SW 1271 (cell line): Measurements from ENCODE around the gene SCAPER.

Source experiments
- DNase-seq, 2 experiments: peaks; one replicate each; lab custom pipeline; 2025; lab: John Stamatoyannopoulos, UW

The SCAPER gene

DNA sequence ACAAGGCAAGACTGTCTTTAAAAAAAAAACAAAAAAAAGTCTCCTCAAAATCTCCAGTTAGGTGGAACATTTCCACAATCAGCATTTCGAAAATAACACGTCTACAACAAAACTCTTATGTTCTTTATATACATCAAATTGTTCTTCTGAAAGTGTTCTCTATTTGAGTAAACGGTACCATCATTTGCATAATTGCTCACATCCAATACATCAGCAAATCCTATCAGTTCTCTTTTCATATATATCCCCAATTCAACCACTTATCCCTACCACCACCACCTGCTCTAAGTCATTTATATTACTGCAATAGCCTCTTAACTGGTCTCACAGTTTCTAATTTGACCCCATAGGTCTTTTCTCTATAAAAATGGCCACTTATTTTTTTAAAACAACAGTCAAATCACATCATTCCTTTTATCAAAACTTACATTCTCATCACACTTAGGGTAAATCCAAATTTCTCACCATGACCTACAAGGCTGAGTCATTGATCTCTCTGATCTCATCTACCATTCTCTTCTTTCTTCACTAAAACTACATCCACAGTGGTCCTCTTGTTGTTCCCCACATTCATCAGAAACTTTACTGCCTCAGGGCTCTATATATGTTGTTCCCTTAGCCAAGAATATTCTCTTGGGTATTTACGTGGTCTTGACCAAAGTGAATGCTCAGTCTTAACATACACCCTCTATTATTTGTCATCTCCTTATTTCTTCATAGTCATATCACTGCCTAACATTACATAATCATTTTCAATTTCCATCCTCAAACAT lies 237.0 kb downstream of the SCAPER start:
- DNase-seq = no peak

DNA sequence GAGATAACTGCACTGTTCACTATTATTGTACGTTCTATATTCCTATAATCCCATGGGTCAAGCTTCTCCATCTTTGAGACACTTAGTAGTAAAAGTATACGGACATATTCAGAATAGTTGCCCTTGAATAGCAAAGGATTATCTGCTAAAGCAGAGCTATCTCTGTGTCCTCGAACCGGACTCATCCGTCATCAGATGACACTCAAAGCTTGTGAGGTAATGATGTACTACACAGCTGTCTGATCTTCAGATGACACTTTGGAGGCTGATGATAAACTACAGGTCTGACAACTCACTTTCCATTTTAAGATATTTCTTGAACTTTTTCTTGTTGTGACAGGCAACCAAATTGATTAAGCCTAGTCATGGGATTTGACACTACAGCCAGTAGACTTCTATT lies 240.2 kb downstream of the SCAPER start:
- no peak for DNase-seq

DNA sequence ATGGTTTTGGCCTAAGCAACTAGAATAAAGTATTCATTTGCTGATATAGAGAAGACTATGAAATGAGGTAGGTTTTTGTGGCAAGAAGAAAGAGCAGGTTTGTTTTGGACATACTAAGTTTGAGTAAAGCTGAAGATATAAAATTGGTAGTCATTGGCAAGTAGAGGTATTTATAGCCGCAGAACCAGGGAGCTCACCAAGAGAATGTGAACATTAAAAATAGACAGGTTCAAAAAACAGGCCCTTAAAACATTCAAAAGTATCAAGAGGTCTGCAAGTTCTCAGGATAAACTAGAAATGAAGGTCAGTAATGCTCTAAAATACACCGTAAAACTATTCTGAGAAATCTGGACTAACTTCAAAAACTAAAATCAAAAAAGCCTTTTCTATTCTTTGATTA lies 240.7 kb downstream of the SCAPER start:
- no peak for DNase-seq

DNA sequence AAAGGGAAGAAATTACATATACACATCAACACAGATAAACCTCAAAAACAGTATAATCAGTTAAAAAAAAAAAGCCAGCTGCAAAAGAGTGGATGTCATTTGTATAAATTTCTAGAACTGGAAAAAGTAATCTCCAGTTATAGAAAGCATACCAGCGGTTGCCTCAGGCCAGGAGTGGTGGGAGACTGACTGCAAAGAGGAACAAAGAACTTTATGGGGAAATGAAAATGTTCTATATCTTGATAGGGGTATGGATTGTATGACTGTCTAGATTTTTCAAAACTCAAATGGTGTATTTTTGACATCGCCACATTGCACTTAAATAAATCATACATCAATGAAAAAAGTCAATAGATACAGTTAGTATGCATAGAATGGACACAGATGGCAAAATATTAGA lies 241.6 kb downstream of the SCAPER start:
- DNase-seq = no peak

DNA sequence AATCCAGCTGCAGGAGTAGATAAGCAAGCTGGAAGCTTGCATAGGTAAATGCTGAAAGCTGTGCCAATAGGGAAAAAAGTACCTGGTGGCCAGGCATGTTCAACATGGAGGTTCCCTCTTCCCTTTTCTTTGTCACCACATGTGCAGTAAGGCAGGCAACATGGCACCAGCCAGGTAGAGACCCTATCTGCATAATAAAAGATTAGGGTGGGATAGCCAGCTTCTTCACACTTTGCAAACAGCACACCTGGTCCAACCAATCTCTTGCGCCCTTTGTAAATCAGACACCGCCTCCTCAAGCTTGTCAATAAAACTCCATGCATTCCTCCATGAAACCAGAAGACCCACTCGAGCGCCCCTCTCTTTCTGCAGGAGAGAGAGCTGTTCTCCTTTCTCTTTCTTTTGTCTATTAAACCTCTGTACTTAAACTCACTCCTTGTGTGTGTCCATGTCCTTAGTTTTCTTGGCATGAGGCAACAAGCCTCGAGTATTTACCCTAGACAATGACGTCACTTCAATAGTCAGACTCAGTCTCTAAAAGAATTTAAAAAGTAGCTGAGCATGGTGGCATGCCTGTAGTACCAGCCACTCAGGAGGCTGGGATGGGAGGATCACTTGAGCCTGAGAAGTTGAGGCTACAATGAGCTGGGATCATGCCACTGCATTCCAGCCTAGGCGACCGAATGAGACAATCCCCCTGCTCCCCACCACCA lies 256.3 kb downstream of the SCAPER start:
- DNase-seq = no peak

DNA sequence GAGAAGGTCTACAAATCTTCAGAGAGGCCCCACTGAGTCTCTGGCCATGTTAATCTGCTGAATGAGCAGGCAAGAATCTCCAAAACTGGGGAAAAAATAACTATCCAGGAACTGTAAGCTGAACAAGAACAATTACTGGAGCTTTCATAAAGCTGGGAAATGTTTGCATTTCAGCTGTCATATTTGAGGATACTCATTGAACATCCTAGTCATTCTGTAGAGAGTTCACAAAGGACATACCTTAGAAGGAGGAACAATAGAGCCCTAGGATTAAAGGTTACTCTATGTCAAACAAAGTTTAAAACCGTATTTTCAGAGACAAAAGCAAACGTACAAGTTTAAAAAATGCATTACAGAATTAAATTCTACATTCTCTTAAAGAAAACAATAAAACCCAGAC lies 257.5 kb downstream of the SCAPER start:
- no peak for DNase-seq

DNA sequence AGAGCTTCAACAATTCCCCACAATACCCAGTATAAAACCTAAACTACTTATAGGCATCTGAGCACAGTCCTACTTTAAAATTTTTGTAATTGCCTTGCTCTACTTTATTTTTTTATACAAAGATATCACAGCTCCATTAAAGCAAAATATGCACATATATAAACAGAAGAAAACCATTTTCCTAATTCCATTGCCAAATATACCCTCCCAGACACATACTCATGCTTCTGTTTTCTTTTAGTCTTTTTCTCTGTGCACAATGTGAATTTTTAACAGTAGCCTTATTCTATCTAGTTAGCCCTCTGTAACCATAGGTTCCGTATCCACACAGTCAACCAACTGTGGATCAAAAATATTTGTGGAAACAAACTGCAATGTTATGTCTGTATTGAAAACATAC lies 260.5 kb downstream of the SCAPER start:
- DNase-seq = no peak

DNA sequence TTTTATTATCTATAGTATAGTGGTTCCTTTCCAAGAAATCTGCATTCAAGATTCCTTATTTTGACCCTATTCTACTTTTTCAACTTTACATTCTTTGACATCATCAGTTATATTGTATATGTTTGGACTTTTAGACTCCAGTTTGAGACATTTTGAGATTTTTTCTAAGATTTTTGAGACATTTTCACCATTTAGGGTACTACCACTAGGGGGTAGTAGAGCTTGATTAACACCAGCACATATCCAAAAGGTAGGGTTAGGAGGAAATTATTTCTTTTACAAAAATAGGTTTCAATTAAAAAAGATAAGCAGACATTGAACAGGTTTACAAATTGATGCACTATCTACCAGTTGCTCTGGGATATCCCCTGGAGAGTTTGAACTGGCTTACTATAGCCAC lies 262.5 kb downstream of the SCAPER start:
- DNase-seq = no peak

DNA sequence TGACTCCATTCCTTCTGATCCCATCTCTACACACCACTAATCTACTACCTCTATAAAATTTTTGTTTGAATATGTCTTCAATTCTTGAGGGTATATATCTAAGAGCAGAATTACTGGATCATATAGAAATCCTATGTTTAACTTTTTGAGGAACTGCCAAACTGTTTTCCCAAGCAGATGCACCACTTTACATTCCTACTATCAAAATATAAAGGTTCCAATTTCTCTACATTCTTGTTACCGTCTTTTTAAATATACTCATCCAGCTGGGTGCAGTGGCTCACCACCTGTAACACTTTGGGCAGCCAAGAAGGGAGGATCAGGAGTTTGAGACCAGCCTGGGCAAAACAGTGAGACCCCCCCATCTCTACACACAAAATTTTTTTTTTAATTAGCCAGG lies 268.0 kb downstream of the SCAPER start:
- no peak for DNase-seq

DNA sequence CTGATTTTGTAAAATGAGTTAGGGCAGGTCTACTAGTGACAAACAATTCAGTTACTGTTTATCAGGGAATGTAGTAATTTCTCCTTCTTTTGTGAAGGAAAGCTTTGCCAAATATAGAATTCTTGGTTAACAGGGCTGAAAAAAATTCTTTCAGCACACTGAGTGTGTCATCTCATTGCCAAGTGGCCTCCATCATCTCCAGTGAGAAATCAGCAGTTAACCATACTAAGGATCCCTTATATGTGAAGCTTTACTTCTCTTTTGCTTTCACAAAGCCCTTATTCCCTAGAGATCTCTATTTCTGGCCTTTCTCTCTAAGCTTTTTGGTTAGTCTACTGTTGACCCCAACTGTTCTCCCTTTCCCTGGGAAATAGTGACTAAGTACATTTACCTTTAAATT lies 269.1 kb downstream of the SCAPER start:
- DNase-seq = no peak

DNA sequence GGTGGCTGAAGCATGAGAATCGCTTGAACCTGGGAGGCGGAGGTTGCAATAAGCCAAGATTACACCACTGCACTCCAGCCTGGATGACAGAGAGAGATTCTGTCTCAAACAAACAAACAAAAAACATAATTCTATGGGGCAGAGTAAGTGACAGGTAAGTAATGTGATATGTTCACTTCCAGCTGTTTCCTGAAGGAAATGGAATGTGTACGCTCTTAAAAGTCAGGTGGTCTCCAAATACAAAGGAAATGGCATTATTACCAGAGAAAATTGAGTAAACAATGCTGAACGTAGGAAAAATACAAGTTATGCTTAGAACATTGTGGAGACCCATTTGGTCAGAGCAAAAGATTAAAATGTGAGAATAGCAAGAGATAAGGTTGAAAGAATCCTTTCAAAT lies 278.5 kb downstream of the SCAPER start:
- DNase-seq = no peak

DNA sequence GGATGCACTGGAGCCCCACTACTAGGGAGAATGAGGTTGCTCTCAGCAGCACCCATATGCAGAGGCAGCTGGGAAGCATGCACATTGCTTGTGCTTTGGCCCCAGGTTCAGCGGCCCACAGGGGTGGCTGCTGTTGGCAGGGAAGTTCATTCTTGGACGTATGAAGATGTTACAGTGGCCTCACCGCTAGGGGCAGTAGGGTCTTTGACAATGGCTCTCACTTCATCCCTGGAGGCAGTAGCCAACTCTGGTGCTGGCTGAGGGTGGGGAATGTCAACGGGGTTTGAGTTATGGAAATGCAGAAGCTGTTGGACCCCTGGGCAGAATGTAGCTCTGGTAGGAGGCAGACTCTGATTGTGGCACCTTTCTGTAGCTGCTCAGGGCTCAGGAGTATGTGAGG lies 279.9 kb downstream of the SCAPER start:
- DNase-seq = no peak

DNA sequence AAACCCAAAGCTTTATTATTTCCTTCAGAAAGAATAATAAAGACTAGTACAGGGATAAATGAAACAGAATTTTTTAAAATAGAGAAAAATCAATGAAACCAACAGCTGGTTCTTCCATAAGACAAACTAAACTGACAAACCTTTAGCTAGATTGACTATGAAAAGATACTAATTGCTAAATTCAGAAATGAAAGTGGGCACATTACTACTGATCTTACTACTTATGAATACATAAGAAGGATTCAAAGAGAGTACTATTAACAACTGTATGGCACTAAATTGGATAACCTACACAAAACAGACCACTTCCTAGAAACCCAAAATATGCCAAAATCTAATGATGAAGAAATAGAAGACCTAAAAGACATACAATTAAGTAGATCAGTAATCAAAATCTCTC lies 290.4 kb downstream of the SCAPER start:
- no peak for DNase-seq

DNA sequence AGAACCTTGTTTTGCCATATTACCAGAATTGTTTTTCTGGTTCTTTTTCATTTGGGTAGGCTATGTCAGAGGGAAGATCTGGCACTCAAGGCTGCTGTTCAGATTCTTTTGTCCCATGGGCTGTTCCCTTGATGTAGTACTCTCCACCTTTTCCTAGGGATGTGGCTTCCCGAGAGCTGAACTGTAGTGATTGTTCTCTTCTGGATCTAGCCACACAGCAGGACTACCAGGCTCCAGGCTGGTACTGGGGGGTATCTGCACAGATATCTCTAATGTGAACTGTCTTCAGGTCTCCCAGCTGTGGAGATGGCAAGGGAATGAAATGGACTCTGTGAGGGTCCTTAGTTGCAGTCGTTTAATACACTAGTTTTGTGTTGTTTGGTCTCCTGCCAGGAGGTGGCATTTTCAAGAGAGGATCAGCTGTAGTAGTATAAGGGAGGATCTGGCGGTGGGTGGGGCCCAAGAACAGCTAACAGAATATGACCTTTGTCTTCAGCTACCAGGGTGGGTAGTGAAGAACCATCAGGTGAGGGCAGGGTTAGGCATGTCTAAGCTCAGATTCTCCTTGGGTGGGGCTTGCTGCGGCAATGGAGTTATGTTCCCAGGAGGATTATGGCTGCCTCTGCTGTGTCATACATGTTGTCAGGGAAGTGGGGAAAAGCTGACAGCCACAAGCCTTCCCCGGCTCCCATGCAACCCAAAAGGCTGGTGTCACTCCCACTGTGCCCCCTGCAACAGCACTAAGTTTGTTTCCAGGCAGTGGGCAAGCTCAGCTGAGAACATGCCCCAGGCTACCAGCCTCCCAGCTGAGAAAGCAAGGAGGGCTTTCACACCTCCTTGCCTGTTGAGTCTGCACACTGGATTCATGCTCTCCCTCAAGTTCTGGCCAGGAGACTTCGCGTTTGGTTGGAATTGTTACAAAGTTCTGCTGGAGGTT lies 316.1 kb downstream of the SCAPER start:
- no peak for DNase-seq

DNA sequence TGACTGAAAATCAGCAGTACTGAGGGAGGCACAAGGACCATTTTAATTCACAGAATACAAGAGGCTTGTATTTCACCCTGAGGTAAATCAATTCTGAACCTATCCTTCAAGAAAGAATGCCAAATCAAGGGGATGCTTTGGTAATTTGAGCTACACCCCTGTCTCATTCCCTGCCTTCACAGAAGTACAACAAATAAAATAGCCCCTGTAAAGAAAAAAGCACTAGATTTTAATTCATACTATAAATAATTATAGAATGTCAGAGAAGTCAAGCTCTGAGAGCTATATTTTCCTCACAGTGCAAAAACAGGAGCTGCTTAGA lies 319.6 kb downstream of the SCAPER start:
- DNase-seq = no peak

DNA sequence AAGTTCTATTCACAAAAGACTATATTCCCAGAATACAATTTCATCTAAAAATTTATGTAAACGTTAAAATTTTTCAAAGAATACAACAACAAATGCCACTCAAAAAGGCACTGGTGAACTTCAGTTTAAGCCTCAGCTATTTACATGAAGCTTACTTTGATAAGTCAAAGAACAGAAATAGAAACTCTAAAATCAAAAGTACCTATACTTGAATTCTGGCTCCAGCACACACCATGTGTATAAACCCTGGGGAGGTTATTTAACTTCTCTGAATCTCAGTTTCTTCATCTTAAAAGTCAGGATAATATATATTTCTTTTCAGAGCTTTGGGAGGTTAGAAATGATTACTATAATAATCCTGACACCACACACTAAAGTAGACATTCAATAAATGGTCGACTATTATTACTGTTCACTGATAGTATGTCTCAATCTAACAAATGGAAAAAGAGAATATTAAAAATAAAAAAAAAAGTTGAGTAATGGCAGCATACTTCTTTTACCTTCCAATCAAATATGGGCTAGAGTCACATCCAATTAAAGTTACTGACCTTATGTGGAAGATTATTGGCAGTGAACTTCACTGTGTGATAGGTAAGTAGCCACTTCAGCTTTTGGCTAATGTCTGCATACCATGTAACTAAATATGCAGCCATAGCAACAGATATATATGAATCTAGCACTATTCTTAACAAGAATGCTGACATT lies 320.1 kb downstream of the SCAPER start:
- DNase-seq = no peak

DNA sequence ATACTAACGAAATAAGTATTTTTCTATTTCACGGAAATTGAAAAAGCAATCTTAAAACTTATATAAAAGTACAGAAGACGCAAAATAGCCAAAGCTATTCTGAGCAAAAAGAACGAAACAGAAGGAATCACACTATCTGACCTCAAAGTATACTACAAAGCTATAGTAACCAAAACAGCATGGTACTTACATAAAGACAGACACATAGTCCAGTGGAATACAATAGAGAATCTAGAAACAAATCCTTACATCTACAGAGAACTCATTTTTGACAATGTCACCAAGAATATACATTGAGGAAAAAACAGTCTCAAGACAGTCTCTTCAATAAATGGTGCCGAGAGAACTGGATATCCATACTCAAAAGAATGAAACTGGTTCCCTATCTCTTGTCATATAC lies 322.6 kb downstream of the SCAPER start:
- no peak for DNase-seq

DNA sequence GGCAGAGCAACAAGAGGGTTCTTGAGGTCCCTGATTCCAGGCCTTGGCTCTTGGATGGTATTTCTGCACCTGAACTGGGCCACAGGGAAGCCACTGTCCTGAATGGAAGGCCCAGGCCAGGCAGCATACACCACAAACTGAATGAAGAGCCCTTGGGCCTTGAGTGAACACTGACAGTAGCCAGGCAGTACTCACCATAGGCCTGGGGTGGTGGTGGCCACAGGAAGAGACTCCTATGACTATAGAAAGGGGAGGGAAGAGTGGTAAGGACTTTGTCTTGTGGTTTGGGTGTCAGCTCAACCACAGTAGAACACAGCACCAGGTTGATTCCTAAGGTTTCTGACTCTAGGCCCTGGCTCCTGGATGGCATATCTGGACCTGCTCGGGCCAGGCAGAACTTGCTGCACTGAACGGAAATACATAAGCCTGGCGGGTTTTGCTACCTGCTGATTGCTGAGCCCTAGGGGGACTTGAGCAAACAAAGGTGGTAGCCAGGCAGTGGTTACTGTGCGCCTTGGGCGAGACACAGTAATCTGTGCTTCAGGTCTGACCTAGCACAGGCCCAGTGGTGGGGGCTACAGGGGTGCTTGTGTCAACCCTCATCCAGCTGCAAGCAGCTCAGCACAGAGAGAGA lies 327.1 kb downstream of the SCAPER start:
- DNase-seq = no peak

DNA sequence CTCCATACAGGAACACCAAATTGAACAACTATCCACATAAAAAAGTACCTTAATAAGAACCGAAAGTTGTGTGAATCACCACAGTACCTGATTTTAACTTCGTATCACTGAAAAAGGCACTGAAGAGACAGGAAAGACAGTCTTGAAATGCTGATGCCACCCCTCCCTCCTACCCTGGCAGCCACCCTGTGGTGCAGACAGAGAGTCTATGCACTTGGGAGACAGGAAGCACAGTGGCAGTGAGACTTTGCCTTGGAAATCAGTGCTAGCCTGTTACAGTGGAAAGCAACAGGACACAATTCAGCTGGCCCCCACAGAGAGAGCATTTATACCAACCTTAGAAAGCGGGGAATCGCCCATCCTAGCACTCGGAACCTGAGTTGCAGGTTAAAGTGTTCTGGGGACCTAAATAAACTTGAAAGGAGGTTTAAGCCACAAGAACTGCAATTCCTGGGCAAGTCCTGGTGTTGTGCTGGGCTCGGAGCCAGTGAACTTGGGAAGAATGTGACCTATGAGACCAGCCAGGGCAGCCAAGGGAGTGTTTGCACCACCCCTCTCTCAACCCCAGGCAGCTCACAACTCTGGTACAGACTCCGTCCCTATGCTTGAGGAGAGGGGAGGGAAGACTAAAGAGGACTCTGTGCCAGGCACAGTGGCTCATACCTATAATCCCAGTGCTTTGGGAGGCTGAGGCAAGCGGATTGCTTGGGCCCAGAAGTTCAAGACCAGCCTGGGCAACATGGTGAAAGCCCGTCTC lies 328.4 kb downstream of the SCAPER start:
- no peak for DNase-seq

DNA sequence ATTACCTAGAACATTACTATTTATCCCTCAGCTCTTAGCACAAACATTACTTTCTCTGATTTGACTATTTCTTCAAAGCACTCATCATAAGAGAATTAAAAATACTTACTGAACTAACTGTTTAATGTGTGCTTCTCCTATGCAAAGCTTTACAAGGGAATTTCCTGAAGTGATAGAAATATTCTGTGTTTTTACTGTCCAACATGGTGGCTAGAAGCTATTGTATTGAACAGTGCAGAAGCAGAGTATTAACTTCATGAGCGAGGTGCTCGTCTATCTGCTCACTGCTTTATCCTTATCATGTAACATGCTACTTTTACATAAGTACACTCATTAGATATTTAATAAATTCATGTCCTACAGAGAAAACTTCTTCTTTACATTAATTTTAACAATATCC lies 329.5 kb downstream of the SCAPER start:
- no peak for DNase-seq

DNA sequence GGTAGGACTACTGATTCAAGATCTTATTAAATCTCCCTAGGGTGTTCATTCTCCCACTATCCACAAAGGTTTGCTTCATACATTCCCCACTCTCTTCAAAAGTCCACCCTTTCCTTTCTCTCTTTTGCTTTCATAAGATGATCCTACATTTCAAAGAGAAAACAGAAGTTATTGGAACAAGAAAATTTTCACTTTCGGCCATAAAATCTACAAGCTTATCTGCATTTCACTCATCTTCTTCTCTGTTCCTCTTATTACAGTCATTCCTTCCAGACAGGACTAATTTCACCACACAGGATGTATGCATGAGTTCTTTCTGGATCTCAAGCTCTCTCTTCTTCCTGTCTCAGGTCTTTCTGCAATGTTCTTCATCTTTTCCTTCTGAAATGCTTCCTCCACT lies 329.9 kb downstream of the SCAPER start:
- no peak for DNase-seq
